Subcutaneous adipose tissue (tissue), 4 donors: ENCODE measurements around the gene PTPRS. TPM values are rescaled to one million over a fixed set of nuclear protein-coding genes. Genes with fewer than 3 reads are reported as not detected.

Source experiments
- total RNA-seq, 4 donors: library from RNA; depleted of rRNA; stranded (reverse); fragments of >200 nt; gene quantifications; one replicate each; pipeline ENCODE4 v1.1.0, GENCODE V29; 2016
- TF ChIP-seq, protein P1 (sequence below): fragments of 450-650 bp; IDR thresholded peaks from one replicate; pipeline ENCODE4 v1.5.1; 2016; ENCODE audit warnings: low read depth, mild to moderate bottlenecking, control low read depth, antibody characterized with exemption, moderate library complexity

Gene PTPRS
- total RNA-seq, 4 donors from 2014 or later, result 261 to 700 (median 461) TPM

DNA sequence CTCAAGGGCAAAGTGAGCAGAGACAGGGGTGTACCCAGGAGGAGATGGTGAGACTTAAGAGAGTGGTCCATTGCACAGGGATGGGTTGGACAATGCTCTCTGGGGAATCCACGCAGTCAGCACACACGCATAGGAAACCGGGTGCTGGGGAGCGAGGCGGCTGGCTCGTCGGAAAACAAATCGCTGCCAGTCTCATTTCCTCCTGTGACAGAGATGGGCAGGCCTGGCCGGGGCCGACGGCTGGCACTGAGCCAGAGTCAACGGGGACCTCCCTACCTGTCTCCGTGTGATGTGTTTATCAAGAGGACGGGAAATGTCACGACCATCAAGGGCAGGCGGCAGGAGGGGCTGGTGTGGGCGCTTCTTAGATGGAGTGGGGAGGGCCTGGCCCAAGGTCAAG, 27.3 kb downstream of the PTPRS start:
- TF ChIP-seq, protein P1, sequence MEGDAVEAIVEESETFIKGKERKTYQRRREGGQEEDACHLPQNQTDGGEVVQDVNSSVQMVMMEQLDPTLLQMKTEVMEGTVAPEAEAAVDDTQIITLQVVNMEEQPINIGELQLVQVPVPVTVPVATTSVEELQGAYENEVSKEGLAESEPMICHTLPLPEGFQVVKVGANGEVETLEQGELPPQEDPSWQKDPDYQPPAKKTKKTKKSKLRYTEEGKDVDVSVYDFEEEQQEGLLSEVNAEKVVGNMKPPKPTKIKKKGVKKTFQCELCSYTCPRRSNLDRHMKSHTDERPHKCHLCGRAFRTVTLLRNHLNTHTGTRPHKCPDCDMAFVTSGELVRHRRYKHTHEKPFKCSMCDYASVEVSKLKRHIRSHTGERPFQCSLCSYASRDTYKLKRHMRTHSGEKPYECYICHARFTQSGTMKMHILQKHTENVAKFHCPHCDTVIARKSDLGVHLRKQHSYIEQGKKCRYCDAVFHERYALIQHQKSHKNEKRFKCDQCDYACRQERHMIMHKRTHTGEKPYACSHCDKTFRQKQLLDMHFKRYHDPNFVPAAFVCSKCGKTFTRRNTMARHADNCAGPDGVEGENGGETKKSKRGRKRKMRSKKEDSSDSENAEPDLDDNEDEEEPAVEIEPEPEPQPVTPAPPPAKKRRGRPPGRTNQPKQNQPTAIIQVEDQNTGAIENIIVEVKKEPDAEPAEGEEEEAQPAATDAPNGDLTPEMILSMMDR, result no peak

DNA sequence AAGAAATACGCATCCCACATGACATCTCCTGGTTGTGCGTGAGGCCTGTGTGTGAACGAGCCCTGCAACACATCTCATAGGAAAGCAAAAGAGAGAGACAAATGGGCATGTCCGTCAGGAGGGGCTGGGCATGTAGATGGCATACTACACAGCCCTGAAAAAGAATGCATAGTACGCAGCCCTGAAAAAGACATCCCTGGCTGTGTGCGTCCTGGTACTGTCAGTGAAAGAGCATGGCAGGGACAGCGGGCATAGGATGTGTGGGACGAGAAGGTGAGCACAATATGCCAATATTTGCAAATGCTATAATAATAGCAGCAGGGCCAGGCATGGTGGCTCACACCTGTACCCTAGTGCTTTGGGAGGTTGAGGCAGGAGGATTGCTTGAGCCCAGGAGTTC, 28.6 kb downstream of the PTPRS start:
- TF ChIP-seq, protein P1, result no peak

GRCh38 chr19:5309438-5310204, 31.0 kb downstream of the PTPRS start:
- TF ChIP-seq, protein P1, result no peak

DNA sequence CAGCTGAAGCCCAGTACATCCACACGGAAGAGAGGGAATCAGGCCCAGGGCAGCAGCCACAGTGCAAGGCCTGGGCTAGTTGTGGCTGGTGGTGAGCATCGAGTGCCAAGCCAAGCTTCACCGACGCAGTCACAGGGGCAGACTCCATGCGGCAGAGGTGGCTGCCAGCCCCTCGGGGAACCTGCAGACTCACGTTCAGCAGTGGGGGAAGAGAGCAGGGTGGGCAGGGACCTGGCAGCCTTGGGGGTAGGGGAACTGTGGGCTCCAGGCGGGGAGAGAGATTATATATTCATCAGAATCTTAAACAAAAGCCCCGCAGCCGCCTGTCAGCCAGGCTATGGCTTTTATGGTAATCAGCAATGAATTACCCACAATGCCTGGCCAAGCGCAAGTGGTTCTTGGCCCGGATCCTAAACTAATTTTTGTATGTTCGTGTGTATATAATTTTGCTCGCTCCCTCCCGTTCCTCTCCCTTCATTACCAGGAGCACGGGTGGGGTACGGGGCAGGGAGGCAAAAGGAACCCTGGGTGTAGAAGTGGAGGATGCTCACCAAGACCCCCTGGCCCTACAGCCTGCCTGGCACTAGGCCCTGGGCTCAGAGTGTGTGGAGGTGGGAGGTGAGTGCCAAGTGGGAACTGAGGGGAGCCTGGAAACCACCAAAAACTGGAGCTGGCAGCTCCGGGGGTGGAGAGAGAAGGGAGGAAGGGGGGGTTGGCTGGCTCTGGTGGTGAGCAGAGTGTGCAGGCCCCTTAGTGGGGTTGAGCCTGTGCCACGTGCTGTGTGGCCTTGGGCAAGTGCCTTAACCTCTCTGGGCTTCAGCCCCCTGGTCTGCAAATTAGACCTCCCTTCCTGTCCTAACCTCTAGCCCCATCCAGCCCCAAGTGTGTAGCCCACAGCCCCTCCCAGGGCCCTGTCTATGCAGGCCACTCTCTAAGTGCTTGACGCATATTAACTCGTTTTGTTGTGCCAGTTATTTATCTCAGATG, 31.9 kb downstream of the PTPRS start:
- TF ChIP-seq, protein P1, result no peak

GRCh38 chr19:5307655-5308054, 33.0 kb downstream of the PTPRS start:
- TF ChIP-seq, protein P1, result no peak

DNA sequence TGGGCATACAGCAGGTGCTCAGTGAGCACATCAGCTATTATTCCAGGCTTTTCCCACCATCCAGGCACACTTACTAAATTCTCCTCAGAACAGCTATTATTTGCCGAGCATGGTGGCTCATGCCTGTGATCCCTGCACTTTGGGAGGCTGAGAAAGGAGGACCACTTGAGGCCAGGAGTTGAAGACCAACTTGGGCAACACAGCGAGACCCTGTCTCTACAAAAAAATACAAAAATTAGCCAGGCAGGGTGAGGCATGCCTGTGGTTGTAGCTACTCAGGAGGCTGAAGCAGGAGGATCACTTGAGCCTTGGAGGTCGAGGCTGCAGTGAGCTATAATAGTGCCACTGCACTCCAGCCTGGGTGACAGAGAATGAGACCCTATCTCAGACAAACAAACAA, 35.4 kb downstream of the PTPRS start:
- TF ChIP-seq, protein P1, result no peak

DNA sequence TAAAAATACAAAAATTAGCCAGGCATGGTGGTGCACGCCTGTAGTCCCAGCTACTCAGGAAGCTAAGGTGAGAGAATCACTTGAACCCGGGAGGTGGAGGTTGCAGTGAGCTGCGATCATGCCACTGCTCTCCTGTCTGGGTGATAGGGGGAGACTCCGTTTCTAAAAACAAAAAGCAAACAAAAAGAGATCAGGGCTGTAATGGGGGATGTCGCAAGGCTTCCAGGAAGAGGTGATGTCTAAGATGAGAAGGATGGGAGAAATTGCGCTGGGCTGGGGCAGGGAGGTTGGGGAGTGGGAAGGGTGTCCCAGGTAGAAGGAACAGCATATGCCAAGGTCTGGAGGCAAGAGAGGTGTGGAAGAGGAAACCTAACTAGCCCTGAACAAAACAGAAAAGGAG, 36.1 kb downstream of the PTPRS start:
- TF ChIP-seq, protein P1, result no peak
